Epithelial cell of proximal tubule (primary cell): Measurements from ENCODE around the gene NKTR. TPM values are rescaled to one million over a fixed set of nuclear protein-coding genes. Genes with fewer than 3 reads are reported as not detected.
"Not testable (repeated sequence)": the region's sequence is repeated elsewhere in the genome, so short reads cannot be mapped to it uniquely, and the experiment has no call there.

Experiments
- DNase-seq: peaks from one replicate; pipeline ENCODE4 v3.0.0-alpha.2; 2011; ENCODE audit warnings: low read depth
- H3K4me3 ChIP-seq: 2 replicates; pipeline ENCODE4 v1.5.1; 2011; ENCODE audit warnings: low read depth, mild to moderate bottlenecking, low read length
- CTCF ChIP-seq: conservative IDR thresholded peaks from 2 replicates; pipeline ENCODE4 v1.5.1; 2012; ENCODE audit warnings: low read depth, mild to moderate bottlenecking, low read length
- total RNA-seq: library from RNA; depleted of rRNA; stranded (reverse); fragments of >200 nt; gene quantifications from 2 replicates; pipeline ENCODE4 v1.2.3, GENCODE V29; 2015

Gene NKTR
- total RNA-seq, 1 donor from 2014 or later: 24.3 TPM

DNA sequence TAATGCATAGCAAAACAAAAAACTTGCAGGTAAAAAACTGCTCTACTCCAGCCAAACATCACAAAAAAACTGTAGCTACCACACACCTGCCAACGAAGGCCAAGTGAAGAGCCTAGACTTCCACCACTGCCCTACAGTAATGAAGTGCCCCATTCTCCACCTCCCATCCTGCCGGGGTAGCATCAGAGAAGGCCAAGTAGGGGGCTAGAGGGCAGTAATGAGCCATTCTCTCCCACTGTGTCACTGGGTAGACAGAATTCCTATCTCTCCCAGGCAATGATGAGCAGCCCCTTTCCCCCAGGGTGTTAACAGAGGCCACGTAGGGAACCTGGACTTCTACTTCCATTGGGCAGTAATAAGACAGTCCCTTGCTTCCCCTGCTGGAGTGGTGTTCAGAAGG, 28.2 kb upstream of the NKTR start:
- H3K4me3 ChIP-seq: no peak overlapping the region
- peak; percentile 77 for TF ChIP-seq CTCF
- DNase-seq: no peak

GRCh38 chr3:42575137-42575741, 25.2 kb upstream of the NKTR start:
- H3K4me3 ChIP-seq: no peak overlapping the region
- TF ChIP-seq CTCF: no peak
- DNase-seq: no peak

GRCh38 chr3:42578054-42578453, 22.4 kb upstream of the NKTR start:
- DNase-seq: no peak

GRCh38 chr3:42579346-42579745, 21.1 kb upstream of the NKTR start:
- DNase-seq, H3K4me3 ChIP-seq: not testable (repeated sequence)

More at GRCh38 chr3:42578054-42578453, 22.4 kb upstream of the NKTR start:
- TF ChIP-seq CTCF: no peak
- H3K4me3 ChIP-seq: no peak overlapping the region

DNA sequence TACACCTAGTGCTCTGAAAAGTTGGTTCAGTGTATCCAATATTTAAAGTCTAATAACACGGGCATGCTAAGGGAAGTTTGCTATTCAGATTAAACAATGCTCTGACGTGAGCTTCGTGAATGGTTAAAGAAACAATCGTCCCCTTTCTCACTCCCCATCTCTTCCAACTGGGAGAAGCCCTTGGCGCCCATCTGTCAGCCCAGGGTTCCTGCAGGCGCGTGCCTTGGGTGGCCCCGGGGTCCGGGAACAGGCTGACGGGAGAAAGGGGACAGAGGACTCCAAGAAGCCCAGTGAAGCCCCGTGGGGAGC, 19.1 kb upstream of the NKTR start:
- TF ChIP-seq CTCF: no peak
- DNase-seq: no peak
- H3K4me3 ChIP-seq: peak overlapping the region; percentile 96

DNA sequence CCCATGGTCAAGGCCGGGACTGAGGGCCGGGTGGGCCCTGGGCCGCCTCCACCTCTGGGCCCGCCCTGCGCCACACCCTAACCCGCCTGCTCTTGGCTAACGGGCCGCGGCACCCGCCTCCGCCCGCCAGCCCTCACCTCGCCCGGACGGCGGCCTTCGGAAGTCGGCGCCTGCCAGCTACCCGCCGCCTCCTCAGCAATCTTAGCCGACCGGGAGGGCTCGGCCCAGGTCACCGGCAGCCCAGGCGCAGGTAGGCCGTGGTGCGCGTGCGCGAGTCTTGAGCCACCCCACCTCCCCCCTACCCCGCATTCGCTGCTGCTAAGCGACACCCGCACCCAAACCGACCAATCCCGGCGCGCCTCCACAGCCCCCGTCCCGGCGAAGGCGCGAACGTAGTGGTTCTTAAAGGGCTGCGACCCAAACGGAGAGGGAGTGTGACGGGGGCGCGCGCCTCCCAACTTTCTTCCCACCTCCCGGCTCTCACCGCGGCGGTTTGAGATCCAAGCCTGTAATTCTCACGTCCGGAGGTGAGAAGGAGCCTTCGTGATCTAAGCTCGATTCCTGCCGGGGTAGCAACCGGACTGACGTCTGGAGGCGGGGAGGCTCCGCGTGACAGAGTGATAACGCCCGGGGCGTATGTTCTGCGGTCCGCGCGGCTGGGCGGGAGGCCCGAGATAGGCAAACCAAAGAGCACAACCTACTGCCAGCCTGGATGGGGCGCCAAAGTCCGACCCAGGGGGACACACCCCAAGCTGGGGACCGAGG, 18.6 kb upstream of the NKTR start, which contains the start of gene SEC22C:
Gene SEC22C, minus strand, starts transcription at position 259 of the 765 bp plus-strand sequence. CDS start 12,921 bp downstream, outside the sequence.
- peak; percentile 21 for TF ChIP-seq CTCF
- peak within 1 kb of the TSS; percentile 96 for H3K4me3 ChIP-seq
- DNase-seq: peak; percentile 46

- H3K4me3 ChIP-seq: peak overlapping the region; percentile 96
- no peak for TF ChIP-seq CTCF
- no peak for DNase-seq
Observed at GRCh38 chr3:42582474-42583070, 17.9 kb upstream of the NKTR start.
